ENCODE results near the gene ADNP. TPM values are rescaled to one million over a fixed set of nuclear protein-coding genes. Genes with fewer than 3 reads are reported as not detected.

ADNP gene
- total and polyA plus RNA-seq, 10 of the 15 experiments (the other 5 are each of a cell fraction or from before 2014, with no cell fraction given): 23.0 to 74.4 (median 34.9) TPM

GRCh38 chr20:50861012-50861411, 70.2 kb downstream of the ADNP start:
- Histone ChIP-seq H3K27me3 (replicated peaks in 1 of 2; ENCODE audit: control insufficient read depth in 2 of 2, insufficient read depth in 2 of 2, low read length in 1 of 2) (no peaks in the 10 kb centered on the region), H3K4me1 (ENCODE audit: control insufficient read depth, insufficient read depth, low read length) (no peaks in the 10 kb centered on the region), H3K79me2 (ENCODE audit: control insufficient read depth, insufficient read depth, low read length) (no peaks in the 10 kb centered on the region), H3K4me2 (ENCODE audit: control insufficient read depth, insufficient read depth) (no peak overlapping the region), H3K9ac (ENCODE audit: control insufficient read depth, insufficient read depth, low read length) (no peak overlapping the region), H3K36me3 (ENCODE audit: control insufficient read depth in 2 of 2, insufficient read depth in 2 of 2, low read length in 1 of 2) (0 out of 4 replicates have a peak, but pooled peaks cover 0 to 2% of the 10 kb centered on the region in 2 experiments), H3K9me3 (replicated peaks; ENCODE audit: control insufficient read depth, insufficient read depth, low read length) (no peaks in the 10 kb centered on the region), H3K27ac (ENCODE audit: control insufficient read depth, insufficient read depth) (no peak overlapping the region), H3K4me3 (no peak overlapping the region), H4K20me1 (ENCODE audit: control insufficient read depth, insufficient read depth) (no peaks in the 10 kb centered on the region), H2AFZ (ENCODE audit: control insufficient read depth, low read depth, low read length) (no peak overlapping the region)
- DNase-seq (ENCODE audit: low read depth, low spot score) (no peak), FAIRE-seq (no peak), ATAC-seq (no peak)
- in situ Hi-C loops (cut with MboI): no loop called here
- CTCF ChIA-PET: no interaction called here
- SMC1A ChIA-PET (ENCODE audit: uncharacterized antibody, unreplicated experiment): no interaction called here
- WGBS (ENCODE audit: insufficient coverage, insufficient replicate concordance, low lambda C conversion rate, missing lambda C conversion rate): 96% methylated on average over 12 of the region's 12 CpGs
- POLR2A ChIA-PET: no interaction called here
- no peak for TF ChIP-seq RB1 (IDR thresholded peaks at IDR 0.05; ENCODE audit: borderline replicate concordance)
- no TSS peak for BruUV-seq (replicated peaks)
- RAD21 ChIA-PET (ENCODE audit: unreplicated experiment): interaction anchor here (0.6 kb wide), 1 partner anchor 42 kb away, joined by 3 read pairs; no protein-coding TSS in a partner anchor
- intact Hi-C loops (cut with micrococcal nuclease; ENCODE audit: unreplicated experiment): no loop called here

- no peaks in the 10 kb centered on the region for H3K9me3 ChIP-seq (replicated peaks; ENCODE audit: control insufficient read depth, insufficient read depth, low read length)
Observed at GRCh38 chr20:50859161-50859560, 72.1 kb downstream of the ADNP start.

More at GRCh38 chr20:50859161-50859560, 72.1 kb downstream of the ADNP start:
- in situ Hi-C loops (cut with MboI) (no loop called here), intact Hi-C loops (cut with micrococcal nuclease; ENCODE audit: unreplicated experiment) (no loop called here)
- DNase-seq (ENCODE audit: low read depth, low spot score) (no peak), ATAC-seq (no peak), FAIRE-seq (no peak)
- peaks cover 2 to 4% of the 10 kb centered on the region in 2 experiments; a peak in 1 of 4 replicates for H3K36me3 ChIP-seq (ENCODE audit: control insufficient read depth in 2 of 2, insufficient read depth in 2 of 2, low read length in 1 of 2)
- H3K4me3 ChIP-seq: no peak overlapping the region
- no peak overlapping the region for H3K4me2 ChIP-seq (ENCODE audit: control insufficient read depth, insufficient read depth)
- H3K9ac ChIP-seq (ENCODE audit: control insufficient read depth, insufficient read depth, low read length): no peak overlapping the region
- no peak overlapping the region for H3K27ac ChIP-seq (ENCODE audit: control insufficient read depth, insufficient read depth)
- ChIA-PET SMC1A (ENCODE audit: uncharacterized antibody, unreplicated experiment) (no interaction called here), POLR2A (interaction anchor here (0.6 kb wide), 1 partner anchor 10 kb away, joined by 4 read pairs; no protein-coding TSS in a partner anchor), CTCF (interaction anchor here (0.7 kb wide), 1 partner anchor 262 kb away, joined by 3 read pairs; no protein-coding TSS in a partner anchor), RAD21 (ENCODE audit: unreplicated experiment) (interaction anchor here (1.9 kb wide), 1 partner anchor 65 kb away, joined by 4 read pairs; no protein-coding TSS in a partner anchor)
- no peak overlapping the region for H2AFZ ChIP-seq (ENCODE audit: control insufficient read depth, low read depth, low read length)
- BruUV-seq (replicated peaks): no TSS peak
- no peaks in the 10 kb centered on the region for H3K27me3 ChIP-seq (replicated peaks in 1 of 2; ENCODE audit: control insufficient read depth in 2 of 2, insufficient read depth in 2 of 2, low read length in 1 of 2)
- H3K4me1 ChIP-seq (ENCODE audit: control insufficient read depth, insufficient read depth, low read length): no peaks in the 10 kb centered on the region
- H3K79me2 ChIP-seq (ENCODE audit: control insufficient read depth, insufficient read depth, low read length): no peaks in the 10 kb centered on the region
- TF ChIP-seq TAF1 (IDR thresholded peaks at IDR 0.05; ENCODE audit: borderline replicate concordance, low read depth, low read length): no peak
- TF ChIP-seq KDM1A (IDR thresholded peaks at IDR 0.05; ENCODE audit: borderline replicate concordance): no peak
- no peak for TF ChIP-seq PAX8 (IDR thresholded peaks at IDR 0.05)
- TF ChIP-seq TCF12 (IDR thresholded peaks at IDR 0.05; ENCODE audit: low read depth, low read length): no peak
- TF ChIP-seq ZNF274 (IDR thresholded peaks at IDR 0.05; ENCODE audit: insufficient read depth, insufficient read length): no peak
- no peak for TF ChIP-seq TCF7 (IDR thresholded peaks at IDR 0.05; ENCODE audit: borderline replicate concordance)
- TF ChIP-seq IKZF1 (conservative IDR thresholded peaks at IDR 0.05): no peak
- no peak for TF ChIP-seq NFYA (IDR thresholded peaks at IDR 0.05; ENCODE audit: borderline replicate concordance, low read depth, low read length)
- H4K20me1 ChIP-seq (ENCODE audit: control insufficient read depth, insufficient read depth): no peaks in the 10 kb centered on the region
- WGBS (ENCODE audit: insufficient coverage, insufficient replicate concordance, low lambda C conversion rate, missing lambda C conversion rate): 28% methylated on average over 10 of the region's 10 CpGs

All from GM12878 (cell line).